Measurements from ENCODE around the gene ACTA2. TPM values are rescaled to one million over a fixed set of nuclear protein-coding genes. Genes with fewer than 3 reads are reported as not detected.
A peak's percentile ranks its signal among the peaks of the same experiment; 100 is the strongest.

ACTA2 gene
- 247 TPM for polyA plus RNA-seq (2013, experiment 1 of 2)
- polyA plus RNA-seq (2013, experiment 2 of 2) = 188 TPM

- Histone ChIP-seq H3K27ac (ENCODE audit: low read depth, low read length, severe bottlenecking) (peak within 1 kb of the TSS; percentile 36), H3K9me3 (ENCODE audit: control insufficient read depth, low read length) (no peaks in the 10 kb centered on the region), H3K4me3 (ENCODE audit: extremely low read depth, insufficient read depth, low read length, poor library complexity, severe bottlenecking) (peak within 1 kb of the TSS; percentile 9), H3K4me1 (ENCODE audit: control insufficient read depth, insufficient read depth, low read length, poor library complexity, severe bottlenecking) (peaks cover 11% of the 10 kb centered on the region), H3K36me3 (ENCODE audit: control insufficient read depth, insufficient read depth, low read length) (peaks cover 3% of the 10 kb centered on the region)
- WGBS, 2 experiments (ENCODE audit: insufficient coverage in 2 of 2) = 86 to 89% methylated on average over 3 to 7 of the region's 8 CpGs
These were observed at the start of gene ACTA2 for GRCh38 chr10:88952647-88953111. Gene ACTA2 (minus strand): TSS chr10:88952773. CDS start chr10:88948930, 3,843 bp downstream.

GRCh38 chr10:89001729-89002072 is 49.1 kb upstream of the ACTA2 start:
- H3K27ac ChIP-seq (ENCODE audit: low read depth, low read length, severe bottlenecking) = peak overlapping the region; percentile 60
- no peaks in the 10 kb centered on the region for H3K36me3 ChIP-seq (ENCODE audit: control insufficient read depth, insufficient read depth, low read length)
- H3K4me1 ChIP-seq (ENCODE audit: control insufficient read depth, insufficient read depth, low read length, poor library complexity, severe bottlenecking) = peaks cover 12% of the 10 kb centered on the region
- H3K9me3 ChIP-seq (ENCODE audit: control insufficient read depth, low read length) = no peaks in the 10 kb centered on the region
- 47 to 70% methylated on average over 1 to 3 of the region's 4 CpGs for WGBS, 2 experiments (ENCODE audit: insufficient coverage in 2 of 2)
- no peak overlapping the region for H3K4me3 ChIP-seq (ENCODE audit: extremely low read depth, insufficient read depth, low read length, poor library complexity, severe bottlenecking)

GRCh38 chr10:89001024-89001728 is 48.6 kb upstream of the ACTA2 start:
- no peak overlapping the region for H3K4me3 ChIP-seq (ENCODE audit: extremely low read depth, insufficient read depth, low read length, poor library complexity, severe bottlenecking)
- peak overlapping the region; percentile 60 for H3K27ac ChIP-seq (ENCODE audit: low read depth, low read length, severe bottlenecking)
- peaks cover 12% of the 10 kb centered on the region for H3K4me1 ChIP-seq (ENCODE audit: control insufficient read depth, insufficient read depth, low read length, poor library complexity, severe bottlenecking)
- no peaks in the 10 kb centered on the region for H3K9me3 ChIP-seq (ENCODE audit: control insufficient read depth, low read length)
- no peaks in the 10 kb centered on the region for H3K36me3 ChIP-seq (ENCODE audit: control insufficient read depth, insufficient read depth, low read length)
- WGBS, 2 experiments (ENCODE audit: insufficient coverage in 2 of 2) = 77 to 92% methylated on average over 4 of the region's 5 CpGs

- Histone ChIP-seq H3K4me1 (ENCODE audit: control insufficient read depth, insufficient read depth, low read length, poor library complexity, severe bottlenecking) (peaks cover 12% of the 10 kb centered on the region), H3K4me3 (ENCODE audit: extremely low read depth, insufficient read depth, low read length, poor library complexity, severe bottlenecking) (no peak overlapping the region), H3K9me3 (ENCODE audit: control insufficient read depth, low read length) (no peaks in the 10 kb centered on the region), H3K27ac (ENCODE audit: low read depth, low read length, severe bottlenecking) (no peak overlapping the region), H3K36me3 (ENCODE audit: control insufficient read depth, insufficient read depth, low read length) (no peaks in the 10 kb centered on the region)
- 100% methylated on average over 1 of the region's 1 CpG; no CpG with 5 or more reads in 1 of the 2 experiments for WGBS, 2 experiments (ENCODE audit: insufficient coverage in 2 of 2)
These were observed 47.1 kb upstream of the ACTA2 start for GRCh38 chr10:88999625-89000024.

- H3K36me3 ChIP-seq (ENCODE audit: control insufficient read depth, insufficient read depth, low read length) = no peaks in the 10 kb centered on the region
- no peak overlapping the region for H3K4me3 ChIP-seq (ENCODE audit: extremely low read depth, insufficient read depth, low read length, poor library complexity, severe bottlenecking)
- no peaks in the 10 kb centered on the region for H3K9me3 ChIP-seq (ENCODE audit: control insufficient read depth, low read length)
- no peak overlapping the region for H3K27ac ChIP-seq (ENCODE audit: low read depth, low read length, severe bottlenecking)
- 67% methylated on average over 1 of the region's 1 CpG; no CpG with 5 or more reads in 1 of the 2 experiments for WGBS, 2 experiments (ENCODE audit: insufficient coverage in 2 of 2)
- H3K4me1 ChIP-seq (ENCODE audit: control insufficient read depth, insufficient read depth, low read length, poor library complexity, severe bottlenecking) = peaks cover 16% of the 10 kb centered on the region
These were observed 44.4 kb upstream of the ACTA2 start for GRCh38 chr10:88996927-88997326.

GRCh38 chr10:88995156-88995876 is 42.7 kb upstream of the ACTA2 start:
- Histone ChIP-seq H3K4me3 (ENCODE audit: extremely low read depth, insufficient read depth, low read length, poor library complexity, severe bottlenecking) (no peak overlapping the region), H3K36me3 (ENCODE audit: control insufficient read depth, insufficient read depth, low read length) (no peaks in the 10 kb centered on the region), H3K4me1 (ENCODE audit: control insufficient read depth, insufficient read depth, low read length, poor library complexity, severe bottlenecking) (peaks cover 9% of the 10 kb centered on the region), H3K27ac (ENCODE audit: low read depth, low read length, severe bottlenecking) (no peak overlapping the region), H3K9me3 (ENCODE audit: control insufficient read depth, low read length) (no peaks in the 10 kb centered on the region)
- WGBS, 2 experiments (ENCODE audit: insufficient coverage in 2 of 2) = 100% methylated on average over 3 of the region's 7 CpGs; no CpG with 5 or more reads in 1 of the 2 experiments

GRCh38 chr10:88994019-88994418 is 41.4 kb upstream of the ACTA2 start:
- no peaks in the 10 kb centered on the region for H3K36me3 ChIP-seq (ENCODE audit: control insufficient read depth, insufficient read depth, low read length)
- H3K9me3 ChIP-seq (ENCODE audit: control insufficient read depth, low read length) = no peaks in the 10 kb centered on the region
- H3K27ac ChIP-seq (ENCODE audit: low read depth, low read length, severe bottlenecking) = no peak overlapping the region
- no peak overlapping the region for H3K4me3 ChIP-seq (ENCODE audit: extremely low read depth, insufficient read depth, low read length, poor library complexity, severe bottlenecking)
- peaks cover 9% of the 10 kb centered on the region for H3K4me1 ChIP-seq (ENCODE audit: control insufficient read depth, insufficient read depth, low read length, poor library complexity, severe bottlenecking)
- WGBS, 2 experiments (ENCODE audit: insufficient coverage in 2 of 2) = no CpG with 5 or more reads among the region's 1 CpG

GRCh38 chr10:88992921-88993524 is 40.5 kb upstream of the ACTA2 start:
- peak overlapping the region; percentile 88 for H3K4me3 ChIP-seq (ENCODE audit: extremely low read depth, insufficient read depth, low read length, poor library complexity, severe bottlenecking)
- peaks cover 9% of the 10 kb centered on the region for H3K4me1 ChIP-seq (ENCODE audit: control insufficient read depth, insufficient read depth, low read length, poor library complexity, severe bottlenecking)
- WGBS, 2 experiments (ENCODE audit: insufficient coverage in 2 of 2) = 47 to 56% methylated on average over 2 of the region's 3 CpGs
- H3K27ac ChIP-seq (ENCODE audit: low read depth, low read length, severe bottlenecking) = no peak overlapping the region
- H3K36me3 ChIP-seq (ENCODE audit: control insufficient read depth, insufficient read depth, low read length) = no peaks in the 10 kb centered on the region
- H3K9me3 ChIP-seq (ENCODE audit: control insufficient read depth, low read length) = no peaks in the 10 kb centered on the region

GRCh38 chr10:88991899-88992320 is 39.3 kb upstream of the ACTA2 start:
- H3K27ac ChIP-seq (ENCODE audit: low read depth, low read length, severe bottlenecking) = no peak overlapping the region
- no peaks in the 10 kb centered on the region for H3K36me3 ChIP-seq (ENCODE audit: control insufficient read depth, insufficient read depth, low read length)
- H3K4me1 ChIP-seq (ENCODE audit: control insufficient read depth, insufficient read depth, low read length, poor library complexity, severe bottlenecking) = peaks cover 9% of the 10 kb centered on the region
- H3K4me3 ChIP-seq (ENCODE audit: extremely low read depth, insufficient read depth, low read length, poor library complexity, severe bottlenecking) = peak overlapping the region; percentile 88
- 0 to 23% methylated on average over 1 to 2 of the region's 6 CpGs for WGBS, 2 experiments (ENCODE audit: insufficient coverage in 2 of 2)
- no peaks in the 10 kb centered on the region for H3K9me3 ChIP-seq (ENCODE audit: control insufficient read depth, low read length)

GRCh38 chr10:88991161-88991898 is 38.8 kb upstream of the ACTA2 start:
- peak overlapping the region; percentile 51 for H3K27ac ChIP-seq (ENCODE audit: low read depth, low read length, severe bottlenecking)
- peak overlapping the region; percentile 88 for H3K4me3 ChIP-seq (ENCODE audit: extremely low read depth, insufficient read depth, low read length, poor library complexity, severe bottlenecking)
- H3K9me3 ChIP-seq (ENCODE audit: control insufficient read depth, low read length) = no peaks in the 10 kb centered on the region
- no peaks in the 10 kb centered on the region for H3K36me3 ChIP-seq (ENCODE audit: control insufficient read depth, insufficient read depth, low read length)
- peaks cover 10% of the 10 kb centered on the region for H3K4me1 ChIP-seq (ENCODE audit: control insufficient read depth, insufficient read depth, low read length, poor library complexity, severe bottlenecking)
- WGBS, 2 experiments (ENCODE audit: insufficient coverage in 2 of 2) = 1 to 2% methylated on average over 25 to 26 of the region's 38 CpGs
